Middle frontal gyrus (tissue), 1 donor: ENCODE measurements around the gene CHMP2A.
"Not testable (repeated sequence)": the region's sequence is repeated elsewhere in the genome, so short reads cannot be mapped to it uniquely, and the experiment has no call there.

ENCODE experiments used
- DNase-seq: peaks from one replicate; pipeline ENCODE4 v3.0.0-alpha.2; 2015; ENCODE audit warnings: low spot score; ENCODE audit errors: extremely low spot score

Gene CHMP2A

GRCh38 chr19:58554494-58555368 is at the start of gene CHMP2A:
Gene CHMP2A (minus strand): TSS chr19:58555105. CDS start chr19:58554212, 893 bp downstream.
- DNase-seq, result peak; percentile 94

- no peak for DNase-seq
These were observed 31.3 kb upstream of the CHMP2A start for GRCh38 chr19:58586133-58586765.

GRCh38 chr19:58585442-58586132 is 30.7 kb upstream of the CHMP2A start:
- no peak for DNase-seq

- no peak for DNase-seq
These were observed 29.9 kb upstream of the CHMP2A start for GRCh38 chr19:58584498-58585441.

GRCh38 chr19:58582985-58583384 is 28.1 kb upstream of the CHMP2A start:
- no peak for DNase-seq

GRCh38 chr19:58581227-58582141 is 26.6 kb upstream of the CHMP2A start:
- peak; percentile 27 for DNase-seq

- DNase-seq, result no peak
These were observed 24.7 kb upstream of the CHMP2A start for GRCh38 chr19:58579473-58580142.

GRCh38 chr19:58578012-58578925 is 23.4 kb upstream of the CHMP2A start:
- DNase-seq, result no peak

GRCh38 chr19:58577581-58577980 is 22.7 kb upstream of the CHMP2A start:
- DNase-seq, result not testable (repeated sequence)

GRCh38 chr19:58575183-58576041 is 20.5 kb upstream of the CHMP2A start:
- peak; percentile 85 for DNase-seq

- no peak for DNase-seq
These were observed 18.8 kb upstream of the CHMP2A start for GRCh38 chr19:58573658-58574164.

- peak; percentile 99 for DNase-seq
These were observed 18.1 kb upstream of the CHMP2A start, which contains the start of gene MZF1 for GRCh38 chr19:58572818-58573657. Gene MZF1 (minus strand): TSS chr19:58573335. CDS start chr19:58571389, 1,946 bp downstream.

- DNase-seq, result no peak
These were observed 17.3 kb upstream of the CHMP2A start for GRCh38 chr19:58572026-58572817.

GRCh38 chr19:58571575-58571947 is 16.7 kb upstream of the CHMP2A start:
- DNase-seq, result no peak
